ENCODE measurements around the gene UNC80.

UNC80 gene

DNA sequence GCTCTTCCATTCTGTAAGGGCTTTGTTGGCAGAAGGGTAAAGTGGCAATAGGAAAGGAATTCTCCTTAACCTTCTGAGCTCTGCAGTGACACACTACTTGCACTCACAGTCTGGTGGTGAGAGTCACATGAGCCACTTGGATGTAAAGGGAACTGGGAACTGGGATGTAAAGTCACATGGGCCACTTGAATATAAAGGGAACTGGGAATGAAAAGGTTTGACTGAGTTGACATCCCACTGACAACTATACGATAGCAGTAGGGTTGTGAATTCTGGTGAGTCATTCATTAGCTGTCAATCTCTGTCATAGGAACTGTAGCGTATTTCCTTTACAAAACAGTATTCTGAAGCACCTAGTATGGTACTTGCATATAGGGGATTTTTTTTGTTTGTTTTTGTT is 236.3 kb downstream of the UNC80 start:
- no peak for DNase-seq (ENCODE audit: extremely low read depth, low read depth)

DNA sequence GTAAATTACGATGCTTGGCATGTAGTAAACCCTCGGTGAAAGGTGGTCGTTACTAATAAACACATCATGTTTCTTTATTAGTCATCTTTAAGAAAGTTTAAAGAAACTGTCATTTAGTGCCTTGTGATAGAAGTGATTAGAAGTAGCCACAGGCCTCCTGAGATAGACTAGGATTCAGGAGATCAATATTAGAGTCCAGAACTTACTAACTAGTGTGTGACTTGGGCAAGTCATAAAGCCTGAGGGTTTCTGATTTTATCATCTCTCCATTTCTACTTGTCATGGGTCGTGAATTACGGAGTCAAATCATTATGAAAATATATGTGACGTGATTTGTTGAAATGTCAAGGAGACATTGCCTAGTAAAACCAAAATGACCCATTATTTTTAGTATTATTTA is 237.5 kb downstream of the UNC80 start:
- no peak for DNase-seq (ENCODE audit: extremely low read depth, low read depth)
- TF ChIP-seq, protein P1, sequence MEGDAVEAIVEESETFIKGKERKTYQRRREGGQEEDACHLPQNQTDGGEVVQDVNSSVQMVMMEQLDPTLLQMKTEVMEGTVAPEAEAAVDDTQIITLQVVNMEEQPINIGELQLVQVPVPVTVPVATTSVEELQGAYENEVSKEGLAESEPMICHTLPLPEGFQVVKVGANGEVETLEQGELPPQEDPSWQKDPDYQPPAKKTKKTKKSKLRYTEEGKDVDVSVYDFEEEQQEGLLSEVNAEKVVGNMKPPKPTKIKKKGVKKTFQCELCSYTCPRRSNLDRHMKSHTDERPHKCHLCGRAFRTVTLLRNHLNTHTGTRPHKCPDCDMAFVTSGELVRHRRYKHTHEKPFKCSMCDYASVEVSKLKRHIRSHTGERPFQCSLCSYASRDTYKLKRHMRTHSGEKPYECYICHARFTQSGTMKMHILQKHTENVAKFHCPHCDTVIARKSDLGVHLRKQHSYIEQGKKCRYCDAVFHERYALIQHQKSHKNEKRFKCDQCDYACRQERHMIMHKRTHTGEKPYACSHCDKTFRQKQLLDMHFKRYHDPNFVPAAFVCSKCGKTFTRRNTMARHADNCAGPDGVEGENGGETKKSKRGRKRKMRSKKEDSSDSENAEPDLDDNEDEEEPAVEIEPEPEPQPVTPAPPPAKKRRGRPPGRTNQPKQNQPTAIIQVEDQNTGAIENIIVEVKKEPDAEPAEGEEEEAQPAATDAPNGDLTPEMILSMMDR (IDR thresholded peaks at IDR 0.05; ENCODE audit: low read depth, low read length) = no peak

More for the DNA sequence above, 236.3 kb downstream of the UNC80 start:
- TF ChIP-seq, protein P1 (IDR thresholded peaks at IDR 0.05; ENCODE audit: low read depth, low read length) = no peak

DNA sequence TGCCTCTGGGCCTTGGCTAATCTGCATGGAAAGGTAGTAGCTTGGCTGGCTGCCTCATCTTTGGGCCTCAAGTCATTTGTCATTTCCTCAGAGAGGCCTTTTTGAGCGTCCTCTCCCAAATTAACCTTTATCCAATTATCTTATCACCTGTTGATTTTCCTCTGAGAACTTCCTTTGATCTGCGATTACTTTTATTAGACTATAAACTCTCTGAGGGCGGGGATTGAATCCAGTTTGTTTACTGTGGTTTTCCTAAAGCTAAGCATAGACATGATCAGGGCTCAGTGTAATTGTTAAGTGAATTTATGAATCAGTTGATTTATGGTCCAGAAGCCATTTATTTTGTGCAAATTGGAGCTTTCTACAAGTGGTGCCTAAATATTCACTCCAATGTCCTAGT is 238.3 kb downstream of the UNC80 start:
- no peak for DNase-seq (ENCODE audit: extremely low read depth, low read depth)
- TF ChIP-seq, protein P1 (IDR thresholded peaks at IDR 0.05; ENCODE audit: low read depth, low read length) = no peak

DNA sequence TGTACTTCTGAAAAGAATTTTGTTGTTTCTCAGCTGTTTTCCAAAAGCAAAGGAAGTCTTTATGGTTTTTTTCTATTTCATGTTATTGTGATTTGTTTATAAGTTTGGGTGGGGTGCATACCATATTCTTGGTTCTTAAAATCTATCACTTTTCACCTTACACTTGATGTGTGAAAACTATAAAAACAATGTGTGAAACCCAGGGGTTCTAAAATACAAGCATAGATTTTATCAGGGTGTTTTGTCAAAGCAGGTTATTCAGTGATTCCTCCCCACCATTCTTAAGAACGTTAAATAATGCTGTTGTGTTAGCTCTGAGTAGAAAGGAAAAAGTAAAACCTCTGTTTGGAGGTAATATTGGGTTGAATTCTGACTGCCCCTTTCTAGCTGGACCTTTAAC is 248.5 kb downstream of the UNC80 start:
- TF ChIP-seq, protein P1 (IDR thresholded peaks at IDR 0.05; ENCODE audit: low read depth, low read length) = no peak
- DNase-seq (ENCODE audit: extremely low read depth, low read depth) = no peak

DNA sequence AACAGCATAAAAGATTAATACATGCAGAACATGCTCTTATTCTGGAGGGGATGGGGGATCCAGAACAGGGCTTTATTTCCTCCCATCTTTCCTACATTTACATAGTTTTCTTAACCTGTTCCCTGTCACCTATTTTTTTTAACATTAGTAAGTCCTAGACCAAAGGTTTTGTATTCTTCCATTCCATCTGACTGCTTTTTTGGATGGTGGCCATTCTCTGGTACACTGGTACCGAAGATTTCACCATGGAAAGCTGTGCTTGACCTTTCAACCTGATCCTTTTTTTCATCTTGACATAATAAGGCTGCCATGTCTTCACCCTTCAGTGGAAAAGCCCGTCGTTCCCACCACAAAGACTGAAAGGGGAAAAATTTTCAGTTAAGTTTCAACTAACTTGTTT is 251.2 kb downstream of the UNC80 start:
- TF ChIP-seq, protein P1 (IDR thresholded peaks at IDR 0.05; ENCODE audit: low read depth, low read length) = no peak
- DNase-seq (ENCODE audit: extremely low read depth, low read depth) = no peak

DNA sequence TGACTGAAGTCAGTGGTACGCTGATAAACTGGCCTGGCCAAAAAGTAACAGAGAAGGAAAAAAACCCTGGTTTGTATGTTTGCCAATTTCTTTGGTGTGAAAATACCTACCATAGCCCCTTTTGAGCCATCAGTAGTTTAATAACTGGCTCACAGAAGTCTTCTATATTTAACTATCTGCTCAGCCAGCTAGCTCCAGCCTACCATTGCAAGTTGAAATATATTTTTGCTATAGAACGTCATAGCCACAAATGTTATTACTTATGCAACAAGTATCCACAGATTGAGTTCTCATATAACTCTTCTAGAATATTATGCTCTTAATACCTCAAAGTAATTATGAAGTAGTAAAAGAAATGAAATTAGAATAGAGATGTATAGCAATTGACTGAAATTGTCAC is 256.0 kb downstream of the UNC80 start:
- TF ChIP-seq, protein P1 (IDR thresholded peaks at IDR 0.05; ENCODE audit: low read depth, low read length) = no peak
- DNase-seq (ENCODE audit: extremely low read depth, low read depth) = no peak

DNA sequence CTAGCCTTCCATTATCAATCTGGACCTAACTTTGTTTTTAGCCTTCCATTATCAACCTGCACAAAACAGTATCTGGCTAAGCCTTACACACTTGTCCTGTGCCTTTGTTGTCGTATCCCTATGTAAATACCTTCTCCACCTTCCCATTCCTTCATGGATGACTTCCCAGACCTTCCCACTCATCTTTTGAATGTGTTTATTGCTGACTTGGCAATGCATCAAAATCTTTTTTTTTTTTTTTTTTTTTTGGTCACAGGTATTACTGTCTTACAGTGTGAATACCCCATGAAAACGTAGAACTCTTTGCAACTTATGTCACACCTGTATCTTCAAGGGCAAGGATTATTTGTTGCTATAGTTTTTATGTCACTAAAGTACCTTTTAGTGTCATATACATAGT is 256.5 kb downstream of the UNC80 start:
- TF ChIP-seq, protein P1 (IDR thresholded peaks at IDR 0.05; ENCODE audit: low read depth, low read length) = no peak
- no peak for DNase-seq (ENCODE audit: extremely low read depth, low read depth)

All from AG09319 (cell line).